Measurements from ENCODE around the gene MOB3A. TPM values are rescaled to one million over a fixed set of nuclear protein-coding genes. Genes with fewer than 3 reads are reported as not detected.

Gene MOB3A
- total and polyA plus RNA-seq, 10 of the 15 experiments (the other 5 are each of a cell fraction or from before 2014, with no cell fraction given) = 7.5 to 229 (median 79.4) TPM

GRCh38 chr19:2132731-2133490 lies 36.8 kb upstream of the MOB3A start (continued):
- TF ChIP-seq MLLT1 (IDR thresholded peaks at IDR 0.05) (no peak), SUZ12 (IDR thresholded peaks at IDR 0.05; ENCODE audit: unreplicated experiment) (no peak), PAX5 (IDR thresholded peaks at IDR 0.05; ENCODE audit: borderline replicate concordance, low read depth, low read length) (no peak), TCF3 (IDR thresholded peaks at IDR 0.05; ENCODE audit: borderline replicate concordance, insufficient read depth, low read depth, low read length) (no peak), NKRF (conservative IDR thresholded peaks at IDR 0.05) (no peak), NR2C1 (IDR thresholded peaks at IDR 0.05) (no peak), CEBPZ (IDR thresholded peaks at IDR 0.05; ENCODE audit: low read depth, low read length) (no peak), SUPT20H (IDR thresholded peaks at IDR 0.05; ENCODE audit: borderline replicate concordance, control insufficient read depth, low read depth, low read length) (no peak), SP1 (IDR thresholded peaks at IDR 0.05; ENCODE audit: low read depth, low read length) (no peak)

All from GM12878 (cell line).